Small intestine (tissue), 7 donors: ENCODE data around the gene FASTK. TPM values are rescaled to one million over a fixed set of nuclear protein-coding genes. Genes with fewer than 3 reads are reported as not detected.

ENCODE experiments used
- DNase-seq, 2 donors: peaks; one replicate each; pipeline versions ENCODE4 v3.0.0 to v3.0.0-alpha.2; 2013
- FAIRE-seq: peaks from 2 replicates; lab custom pipeline; 2012; peaks lifted over from hg19 to GRCh38; lab: Jason Lieb, UNC
- H3K27ac ChIP-seq, 3 donors: one replicate each; pipeline ENCODE4 v1.5.1; 2013; ENCODE audit warnings: low read length in 2 of 3, mild to moderate bottlenecking in 2 of 3, control low read depth in 1 of 3, inconsistent platforms in 1 of 3, low read depth in 1 of 3, moderate library complexity in 1 of 3
- H3K27me3 ChIP-seq, 3 donors: one replicate each; pipeline ENCODE4 v1.6.1; 2013; ENCODE audit warnings: low read length in 3 of 3, inconsistent platforms in 1 of 3; ENCODE audit not compliant: control insufficient read depth in 3 of 3, insufficient read depth in 3 of 3
- H3K36me3 ChIP-seq, 3 donors: one replicate each; pipeline ENCODE4 v1.6.1; 2013; ENCODE audit warnings: low read length in 3 of 3, inconsistent platforms in 1 of 3, low read depth in 1 of 3, mild to moderate bottlenecking in 1 of 3, moderate library complexity in 1 of 3; ENCODE audit not compliant: control insufficient read depth in 3 of 3, insufficient read depth in 2 of 3
- H3K4me1 ChIP-seq, 3 donors: one replicate each; pipeline ENCODE4 v1.6.1; 2013; ENCODE audit warnings: low read length in 2 of 3, inconsistent platforms in 1 of 3, low read depth in 1 of 3, mild to moderate bottlenecking in 1 of 3, moderate library complexity in 1 of 3; ENCODE audit not compliant: control insufficient read depth in 3 of 3, insufficient read depth in 2 of 3
- H3K4me3 ChIP-seq, 3 donors: one replicate each; pipeline ENCODE4 v1.5.1; 2013; ENCODE audit warnings: low read length in 3 of 3, control low read depth in 1 of 3, inconsistent platforms in 1 of 3, low read depth in 1 of 3, mild to moderate bottlenecking in 1 of 3, moderate library complexity in 1 of 3
- H3K9me3 ChIP-seq, 2 donors: one replicate each; pipeline ENCODE4 v1.6.1; 2013; ENCODE audit warnings: low read depth in 1 of 2, low read length in 1 of 2; ENCODE audit not compliant: control insufficient read depth in 2 of 2, insufficient read depth in 1 of 2
- WGBS, 3 donors: extraction: QIAGEN DNeasy Blood & Tissue Kit; methylation state at CpG; one replicate each; pipeline ENCODE4 v1.1.7; 2013; 5-methylcytosine and 5-hydroxymethylcytosine counted together
- polyA plus RNA-seq, 4 donors: library from polyadenylated mRNA; stranded (reverse) in 3 of 4; unstranded in 1 of 4; fragments of 200-250 nt in 3 of 4; fragments of 120-200 nt in 1 of 4; gene quantifications; one replicate each; pipeline versions ENCODE4 v1.2.1 to v1.2.3, GENCODE V29; 2013
- donor health status: healthy with polysubstance abuse.
- donor health status: control.
- donor health status: control.
- donor health status: Bipolar disorder and iron deficiency.
- donor health status: healthy.

The FASTK gene
- polyA plus RNA-seq, 4 donors = 95.2 to 248 (median 126) TPM

GRCh38 chr7:151053096-151053495, 27.5 kb downstream of the FASTK start:
- no peak for DNase-seq
- Histone ChIP-seq H3K27ac (no peak overlapping the region), H3K9me3 (no peaks in the 10 kb centered on the region), H3K27me3 (peaks cover 0 to 16% (median 0%) of the 10 kb centered on the region in 3 donors), H3K36me3 (peaks cover 0 to 30% (median 0%) of the 10 kb centered on the region in 3 donors), H3K4me3 (no peak overlapping the region), H3K4me1 (peaks cover 0 to 14% (median 0%) of the 10 kb centered on the region in 3 donors)
- 68 to 78% (median 72%) methylated on average over 4 of the region's 4 CpGs for WGBS, 3 donors
- FAIRE-seq = no peak

GRCh38 chr7:151051108-151051507, 29.5 kb downstream of the FASTK start:
- Histone ChIP-seq H3K36me3 (peaks cover 0 to 36% (median 0%) of the 10 kb centered on the region in 3 donors), H3K4me3 (no peak overlapping the region), H3K4me1 (peaks cover 0 to 3% (median 0%) of the 10 kb centered on the region in 3 donors), H3K9me3 (no peaks in the 10 kb centered on the region), H3K27ac (no peak overlapping the region), H3K27me3 (peaks cover 0 to 16% (median 0%) of the 10 kb centered on the region in 3 donors)
- WGBS, 3 donors = 2 to 5% (median 2%) methylated on average over 44 to 50 of the region's 50 CpGs
- FAIRE-seq (no peak), DNase-seq (peak; percentile 49 to 89)

GRCh38 chr7:151048911-151049463, 31.6 kb downstream of the FASTK start:
- H3K36me3 ChIP-seq = peaks cover 0 to 44% (median 4%) of the 10 kb centered on the region in 3 donors
- peaks cover 0 to 16% (median 0%) of the 10 kb centered on the region in 3 donors for H3K27me3 ChIP-seq
- DNase-seq (no peak), FAIRE-seq (no peak)
- H3K4me3 ChIP-seq = no peak overlapping the region
- no peak overlapping the region for H3K27ac ChIP-seq
- no peaks in the 10 kb centered on the region for H3K9me3 ChIP-seq
- H3K4me1 ChIP-seq = peaks cover 0 to 3% (median 0%) of the 10 kb centered on the region in 3 donors
- 89 to 90% (median 90%) methylated on average over 37 to 38 of the region's 38 CpGs for WGBS, 3 donors

GRCh38 chr7:151047976-151048815, 32.4 kb downstream of the FASTK start, which contains the start of gene ASIC3:
Gene ASIC3 (plus strand): TSS chr7:151048531. CDS start chr7:151048886, 355 bp downstream.
- Histone ChIP-seq H3K36me3 (peaks cover 0 to 40% (median 4%) of the 10 kb centered on the region in 3 donors), H3K27me3 (peaks cover 0 to 16% (median 0%) of the 10 kb centered on the region in 3 donors), H3K9me3 (no peaks in the 10 kb centered on the region), H3K4me1 (peaks cover 0 to 3% (median 0%) of the 10 kb centered on the region in 3 donors), H3K27ac (no peak within 1 kb of the TSS), H3K4me3 (no peak within 1 kb of the TSS)
- FAIRE-seq (no peak), DNase-seq (no peak)
- WGBS, 3 donors = 78 to 83% (median 81%) methylated on average over 21 to 22 of the region's 22 CpGs

- no peak for FAIRE-seq
- no peak for DNase-seq
- Histone ChIP-seq H3K27ac (no peak overlapping the region), H3K36me3 (peaks cover 0 to 43% (median 4%) of the 10 kb centered on the region in 3 donors), H3K4me1 (peaks cover 0 to 3% (median 0%) of the 10 kb centered on the region in 3 donors), H3K9me3 (no peaks in the 10 kb centered on the region), H3K27me3 (peaks cover 0 to 16% (median 0%) of the 10 kb centered on the region in 3 donors), H3K4me3 (no peak overlapping the region)
- 50 to 69% (median 68%) methylated on average over 14 of the region's 14 CpGs for WGBS, 3 donors
Observed at GRCh38 chr7:151046603-151047573, 33.7 kb downstream of the FASTK start.

GRCh38 chr7:151045967-151046366, 34.6 kb downstream of the FASTK start:
- 81 to 87% (median 87%) methylated on average over 9 of the region's 9 CpGs for WGBS, 3 donors
- FAIRE-seq = no peak
- DNase-seq = no peak
- Histone ChIP-seq H3K27me3 (peaks cover 0 to 16% (median 0%) of the 10 kb centered on the region in 3 donors), H3K27ac (no peak overlapping the region), H3K36me3 (peaks cover 0 to 52% (median 5%) of the 10 kb centered on the region in 3 donors), H3K9me3 (no peaks in the 10 kb centered on the region), H3K4me1 (peaks cover 0 to 4% (median 0%) of the 10 kb centered on the region in 3 donors), H3K4me3 (no peak overlapping the region)

- WGBS, 3 donors = 89 to 94% (median 93%) methylated on average over 11 of the region's 11 CpGs
- DNase-seq = no peak
- H3K36me3 ChIP-seq = peaks cover 0 to 55% (median 5%) of the 10 kb centered on the region in 3 donors
- H3K27me3 ChIP-seq = peaks cover 0 to 10% (median 0%) of the 10 kb centered on the region in 3 donors
- no peak overlapping the region for H3K27ac ChIP-seq
- no peaks in the 10 kb centered on the region for H3K9me3 ChIP-seq
- H3K4me3 ChIP-seq = no peak overlapping the region
- peaks cover 0 to 8% (median 0%) of the 10 kb centered on the region in 3 donors for H3K4me1 ChIP-seq
- FAIRE-seq = no peak
Observed at GRCh38 chr7:151045262-151045661, 35.3 kb downstream of the FASTK start.
